Muscle layer of duodenum (tissue), 2 donors: ENCODE data around the gene SCN10A.

ENCODE experiments used
- H3K27ac ChIP-seq: one replicate; pipeline ENCODE4 v1.7.0; 2013; ENCODE audit warnings: mild to moderate bottlenecking, low read length
- H3K27me3 ChIP-seq: one replicate; pipeline ENCODE4 v1.7.0; 2013; ENCODE audit warnings: low read depth, mild to moderate bottlenecking, control low read depth, low read length
- H3K36me3 ChIP-seq, 2 donors: one replicate each; pipeline ENCODE4 v1.7.0; 2013; ENCODE audit warnings: low read length in 2 of 2, control low read depth in 1 of 2, mild to moderate bottlenecking in 1 of 2; ENCODE audit not compliant: insufficient read depth in 2 of 2, control insufficient read depth in 1 of 2
- H3K4me1 ChIP-seq, 2 donors: one replicate each; pipeline ENCODE4 v1.7.0; 2013; ENCODE audit warnings: low read length in 2 of 2, mild to moderate bottlenecking in 2 of 2, control low read depth in 1 of 2, moderate library complexity in 1 of 2; ENCODE audit not compliant: insufficient read depth in 2 of 2, control insufficient read depth in 1 of 2
- H3K4me3 ChIP-seq, 2 donors: one replicate each; pipeline ENCODE4 v1.7.0; 2013; ENCODE audit warnings: low read length in 2 of 2, low read depth in 1 of 2, mild to moderate bottlenecking in 1 of 2
- H3K9me3 ChIP-seq, 2 donors: one replicate each; pipeline ENCODE4 v1.7.0; 2013; ENCODE audit warnings: low read length in 2 of 2, control low read depth in 1 of 2, mild to moderate bottlenecking in 1 of 2; ENCODE audit not compliant: control insufficient read depth in 1 of 2
- donor health status: healthy.

Gene SCN10A

DNA sequence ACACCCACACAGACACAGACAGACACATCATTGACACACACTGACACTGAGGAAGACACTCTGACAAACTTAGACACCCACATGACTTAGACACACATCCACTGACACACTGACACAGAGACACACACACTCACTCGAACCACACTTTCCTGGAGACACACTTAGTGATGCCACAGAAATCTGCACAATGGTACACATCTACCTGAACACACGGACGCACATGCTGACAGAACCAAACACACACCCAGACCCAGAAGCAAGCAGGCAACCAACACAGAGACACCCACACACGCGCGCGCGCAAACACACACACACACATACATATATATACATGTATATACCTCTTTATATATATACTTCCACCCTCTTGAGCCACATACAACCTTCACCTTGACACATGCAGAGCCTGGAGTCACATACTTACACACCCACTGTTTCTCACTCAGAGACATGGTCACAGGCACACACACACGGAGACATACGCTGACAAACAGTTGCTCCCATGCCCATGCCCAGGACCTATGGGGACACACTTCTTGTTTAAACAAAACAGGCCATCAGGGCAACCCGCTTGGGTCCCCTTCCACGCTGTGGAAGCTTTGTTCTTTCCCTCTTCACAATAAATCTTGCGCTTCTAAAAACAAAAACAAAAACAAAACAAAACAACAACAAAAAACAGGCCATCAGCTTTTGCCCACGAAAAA, 165.6 kb downstream of the SCN10A start:
- H3K4me1 ChIP-seq = peaks cover 0 to 20% of the 10 kb centered on the region in 2 donors
- peaks cover 17% of the 10 kb centered on the region for H3K27me3 ChIP-seq
- no peak overlapping the region for H3K27ac ChIP-seq
- H3K4me3 ChIP-seq = peak overlapping the region; percentile 47 to 49
- H3K9me3 ChIP-seq = no peaks in the 10 kb centered on the region
- no peaks in the 10 kb centered on the region for H3K36me3 ChIP-seq

DNA sequence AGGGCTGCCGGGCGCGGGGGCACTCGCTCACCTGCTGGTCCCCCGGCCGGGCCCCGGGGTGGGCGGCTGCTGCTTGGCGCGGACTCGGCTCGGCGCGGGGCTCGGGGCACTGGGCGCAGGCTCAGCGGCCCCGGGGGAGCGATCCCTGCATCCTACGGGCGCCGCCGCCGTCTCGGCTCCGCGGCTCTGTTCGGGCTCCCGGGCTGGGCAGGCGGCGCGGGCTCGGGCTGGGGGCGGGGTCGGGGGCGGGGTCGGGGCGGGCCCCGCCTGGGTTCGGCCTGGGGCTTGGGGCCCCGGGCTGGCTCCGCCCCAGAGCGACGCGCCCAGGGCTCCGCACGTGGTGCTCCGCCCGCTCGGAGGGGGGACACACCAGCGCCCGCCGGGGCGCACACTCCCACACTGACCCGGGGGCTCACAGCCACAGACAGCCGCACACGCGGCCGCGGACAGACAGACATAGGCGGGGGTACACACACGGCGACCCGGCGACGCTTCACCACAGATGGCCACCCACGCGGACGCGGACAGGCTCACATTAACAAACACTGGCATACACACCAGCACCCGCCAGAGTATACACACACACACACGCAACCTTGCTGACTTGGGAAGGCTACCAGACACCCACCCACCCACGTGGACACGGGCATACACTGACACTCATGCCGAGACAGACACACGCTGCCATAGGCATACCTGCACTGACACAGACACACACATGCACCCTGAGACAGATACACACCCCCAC, 166.3 kb downstream of the SCN10A start, which contains the start of gene SCN5A:
Gene SCN5A, minus strand, starts transcription at position 188 of the 748 bp plus-strand sequence. CDS start 16,380 bp downstream, outside the sequence.
- no peaks in the 10 kb centered on the region for H3K36me3 ChIP-seq
- H3K9me3 ChIP-seq = no peaks in the 10 kb centered on the region
- H3K4me1 ChIP-seq = peaks cover 0 to 20% of the 10 kb centered on the region in 2 donors
- no peak within 1 kb of the TSS for H3K27ac ChIP-seq
- peaks cover 17% of the 10 kb centered on the region for H3K27me3 ChIP-seq
- H3K4me3 ChIP-seq = peak within 1 kb of the TSS; percentile 47 to 63

DNA sequence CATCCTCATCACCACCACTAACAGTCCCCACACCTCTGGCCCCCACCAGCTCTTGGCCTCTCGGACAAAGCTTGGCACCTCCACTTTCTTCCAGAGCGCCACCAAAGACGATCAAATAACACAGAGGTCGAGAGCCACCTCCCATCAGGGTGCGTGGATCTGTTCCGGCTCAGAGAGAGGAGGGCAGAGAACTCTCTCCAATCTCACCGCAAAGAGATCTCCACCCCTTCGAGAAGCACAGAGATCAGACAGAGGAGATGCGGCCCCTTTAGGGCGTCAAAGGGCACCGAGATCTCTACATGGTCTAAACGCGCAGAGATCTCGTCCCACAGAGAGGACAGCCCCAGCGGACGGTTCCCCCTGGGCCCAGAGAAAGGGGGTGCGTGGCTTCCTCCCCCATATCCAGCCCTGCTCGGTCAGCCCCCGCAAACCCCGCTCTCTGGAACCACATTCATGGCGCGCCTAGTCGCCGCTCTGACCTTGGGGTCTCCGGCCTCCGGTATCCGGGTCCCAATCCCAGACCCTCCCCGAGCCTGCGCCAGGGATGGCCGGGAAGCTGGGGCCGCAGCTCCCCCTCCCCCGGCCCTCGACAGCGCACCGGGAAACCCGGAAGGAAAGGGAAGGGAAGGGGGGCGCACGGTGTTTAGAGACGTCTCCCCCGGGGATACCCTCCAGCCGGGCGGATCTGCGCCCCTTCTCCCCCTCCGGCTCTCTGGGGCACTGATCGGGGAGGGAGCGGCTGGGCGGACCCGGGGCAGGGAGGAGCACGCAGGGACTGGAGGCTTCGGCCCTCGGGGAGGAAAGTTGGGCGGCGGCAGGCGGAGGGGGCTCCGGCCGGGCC, 167.1 kb downstream of the SCN10A start:
- Histone ChIP-seq H3K4me1 (peaks cover 0 to 20% of the 10 kb centered on the region in 2 donors), H3K27ac (no peak overlapping the region), H3K4me3 (peak overlapping the region; percentile 31 to 63), H3K27me3 (peaks cover 17% of the 10 kb centered on the region), H3K9me3 (no peaks in the 10 kb centered on the region), H3K36me3 (no peaks in the 10 kb centered on the region)

DNA sequence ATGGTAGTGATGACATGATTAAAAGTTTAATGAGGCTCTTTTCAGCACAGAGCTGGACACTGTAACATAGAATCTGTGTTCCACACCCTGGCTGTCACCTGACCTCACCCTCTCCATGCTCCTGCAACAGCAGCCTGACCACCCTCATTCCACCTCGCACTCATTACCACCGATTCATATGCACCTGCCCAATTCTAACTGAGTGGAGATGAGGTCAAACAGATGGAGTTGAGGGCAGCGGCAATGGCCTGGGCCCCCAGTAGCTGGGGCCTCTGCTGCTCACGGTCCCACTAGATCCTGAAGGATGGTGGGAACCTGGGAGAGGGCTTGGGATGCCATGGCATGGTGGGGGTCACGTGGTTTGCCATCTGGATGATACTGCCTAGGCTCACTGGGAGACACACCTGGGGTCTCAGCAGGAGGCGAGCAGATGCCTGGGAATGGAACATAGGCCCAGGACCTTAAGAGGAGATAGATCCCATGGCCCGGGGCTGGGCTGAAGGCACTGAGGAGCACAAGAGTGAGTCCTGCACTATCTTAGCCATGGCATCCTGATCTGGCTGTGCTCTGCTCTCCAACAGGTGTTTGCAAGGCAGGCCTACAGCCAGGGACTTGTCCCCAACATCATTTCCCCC, 167.9 kb downstream of the SCN10A start:
- Histone ChIP-seq H3K27ac (no peak overlapping the region), H3K9me3 (no peaks in the 10 kb centered on the region), H3K27me3 (peaks cover 17% of the 10 kb centered on the region), H3K4me1 (peaks cover 0 to 20% of the 10 kb centered on the region in 2 donors), H3K36me3 (no peaks in the 10 kb centered on the region), H3K4me3 (no peak overlapping the region)

DNA sequence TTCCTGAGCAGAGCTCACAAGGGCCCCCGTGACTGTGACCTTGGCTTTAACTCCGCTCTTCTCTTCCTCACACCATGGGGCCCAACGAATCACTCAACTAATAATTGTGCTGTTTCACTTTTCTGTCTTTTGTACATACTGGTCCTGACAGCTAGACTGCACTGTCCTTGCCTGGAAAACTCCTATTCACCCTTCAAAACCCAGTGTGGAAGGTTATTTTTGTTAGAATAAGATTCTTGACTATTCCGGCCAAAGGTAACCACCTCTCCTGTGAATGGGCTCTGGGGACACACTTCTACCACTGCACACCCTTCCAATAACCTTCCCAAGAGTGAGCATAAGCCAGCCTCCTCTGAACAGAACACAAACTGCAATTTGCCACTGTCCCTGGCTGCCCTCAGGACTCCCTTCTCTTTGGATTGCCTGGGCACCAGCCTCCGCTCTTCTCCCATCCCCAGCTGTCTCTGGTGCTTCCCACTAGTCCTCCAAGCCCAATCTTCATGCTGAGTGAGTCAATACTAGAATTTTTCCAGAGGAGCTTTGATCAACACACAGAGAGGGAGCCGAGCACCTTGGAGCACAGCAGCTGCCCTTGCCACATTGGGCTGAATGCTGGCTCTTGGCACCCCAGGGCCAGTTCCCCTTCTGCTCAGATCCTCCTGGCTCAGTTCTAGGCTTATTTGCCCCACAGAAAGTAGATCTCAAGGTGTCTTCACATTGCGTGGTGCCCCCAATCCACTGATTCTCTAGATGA, 168.6 kb downstream of the SCN10A start:
- H3K36me3 ChIP-seq = no peaks in the 10 kb centered on the region
- no peak overlapping the region for H3K4me3 ChIP-seq
- no peak overlapping the region for H3K27ac ChIP-seq
- H3K9me3 ChIP-seq = no peaks in the 10 kb centered on the region
- peaks cover 0 to 20% of the 10 kb centered on the region in 2 donors for H3K4me1 ChIP-seq
- H3K27me3 ChIP-seq = peaks cover 17% of the 10 kb centered on the region
